Prostate gland (tissue), 2 donors: ENCODE measurements around the gene ABHD5.

Experiments
- POLR2A ChIP-seq: fragments of 450-650 bp; IDR thresholded peaks from one replicate; pipeline ENCODE4 v1.6.1; 2016; ENCODE audit warnings: antibody characterized with exemption, mild to moderate bottlenecking
- POLR2AphosphoS5 ChIP-seq: sonication (generic); formaldehyde crosslinking; IDR thresholded peaks from one replicate; pipeline ENCODE4 v1.6.1; 2017; ENCODE audit warnings: antibody characterized with exemption
- TF ChIP-seq, protein P1 (sequence below), 4 experiments: fragments of 200-600 bp in 2 of 4; fragments of 450-650 bp in 2 of 4; sonication (generic) in 2 of 4; IDR thresholded peaks; 1 replicate in 3 of 4; 2 replicates in 1 of 4; pipeline ENCODE4 v1.5.1; 2016 to 2019; ENCODE audit warnings: antibody characterized with exemption in 4 of 4, mild to moderate bottlenecking in 2 of 4, moderate library complexity in 2 of 4

GRCh38 chr3:43766672-43767465 lies 76.1 kb downstream of the ABHD5 start:
- TF ChIP-seq, protein P1, sequence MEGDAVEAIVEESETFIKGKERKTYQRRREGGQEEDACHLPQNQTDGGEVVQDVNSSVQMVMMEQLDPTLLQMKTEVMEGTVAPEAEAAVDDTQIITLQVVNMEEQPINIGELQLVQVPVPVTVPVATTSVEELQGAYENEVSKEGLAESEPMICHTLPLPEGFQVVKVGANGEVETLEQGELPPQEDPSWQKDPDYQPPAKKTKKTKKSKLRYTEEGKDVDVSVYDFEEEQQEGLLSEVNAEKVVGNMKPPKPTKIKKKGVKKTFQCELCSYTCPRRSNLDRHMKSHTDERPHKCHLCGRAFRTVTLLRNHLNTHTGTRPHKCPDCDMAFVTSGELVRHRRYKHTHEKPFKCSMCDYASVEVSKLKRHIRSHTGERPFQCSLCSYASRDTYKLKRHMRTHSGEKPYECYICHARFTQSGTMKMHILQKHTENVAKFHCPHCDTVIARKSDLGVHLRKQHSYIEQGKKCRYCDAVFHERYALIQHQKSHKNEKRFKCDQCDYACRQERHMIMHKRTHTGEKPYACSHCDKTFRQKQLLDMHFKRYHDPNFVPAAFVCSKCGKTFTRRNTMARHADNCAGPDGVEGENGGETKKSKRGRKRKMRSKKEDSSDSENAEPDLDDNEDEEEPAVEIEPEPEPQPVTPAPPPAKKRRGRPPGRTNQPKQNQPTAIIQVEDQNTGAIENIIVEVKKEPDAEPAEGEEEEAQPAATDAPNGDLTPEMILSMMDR (IDR thresholded peaks at IDR 0.05), result no peak
- TF ChIP-seq POLR2A (no peak), POLR2AphosphoS5 (no peak)
